Left hindlimb (tissue), 1 donor: ENCODE measurements around the gene KRT86.
"Not testable (repeated sequence)": the region's sequence is repeated elsewhere in the genome, so short reads cannot be mapped to it uniquely, and the experiment has no call there.

Source experiments
- DNase-seq: peaks from one replicate; pipeline ENCODE4 v3.0.0-alpha.2; 2018

KRT86 gene

DNA sequence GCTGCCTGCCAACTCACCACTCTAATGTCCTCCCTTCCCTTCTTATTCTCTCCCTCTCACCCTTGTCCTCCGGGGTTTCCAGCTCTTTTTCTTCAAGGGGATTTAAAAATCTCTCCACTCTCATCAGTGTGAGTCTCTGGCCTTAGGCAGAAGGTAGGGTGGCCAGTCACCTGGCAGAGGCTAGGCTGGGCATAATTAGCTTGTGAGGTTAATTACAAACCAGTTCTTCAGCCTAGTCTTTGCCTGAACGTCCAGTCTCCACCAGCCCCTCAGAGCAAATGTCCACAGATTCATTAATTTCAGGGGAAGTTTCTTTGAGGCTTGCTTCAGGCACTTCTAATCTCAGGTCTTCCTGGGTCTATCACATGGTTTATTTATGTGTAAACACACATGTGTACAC is 34.7 kb upstream of the KRT86 start:
- DNase-seq: no peak

DNA sequence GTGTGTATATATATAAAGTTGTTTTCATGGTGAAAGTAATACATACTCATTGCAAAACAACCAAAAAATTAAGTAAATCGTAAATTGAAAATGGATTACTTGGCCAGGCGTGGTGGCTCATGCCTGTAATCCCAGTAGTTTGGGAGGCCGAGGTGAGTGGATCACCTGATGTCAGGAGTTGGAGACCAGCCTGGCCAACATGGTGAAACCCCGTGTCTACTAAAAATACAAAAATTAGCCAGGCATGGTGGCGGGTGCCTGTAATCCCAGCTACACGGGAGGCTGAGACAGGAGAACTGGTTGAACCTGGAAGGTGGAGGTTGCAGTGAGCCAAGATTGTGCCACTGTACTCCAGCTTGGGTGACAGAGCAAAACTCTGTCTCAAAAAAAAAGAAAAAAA is 34.2 kb upstream of the KRT86 start:
- DNase-seq: not testable (repeated sequence)

GRCh38 chr12:52241205-52241842 is 33.1 kb upstream of the KRT86 start:
- no peak for DNase-seq

DNA sequence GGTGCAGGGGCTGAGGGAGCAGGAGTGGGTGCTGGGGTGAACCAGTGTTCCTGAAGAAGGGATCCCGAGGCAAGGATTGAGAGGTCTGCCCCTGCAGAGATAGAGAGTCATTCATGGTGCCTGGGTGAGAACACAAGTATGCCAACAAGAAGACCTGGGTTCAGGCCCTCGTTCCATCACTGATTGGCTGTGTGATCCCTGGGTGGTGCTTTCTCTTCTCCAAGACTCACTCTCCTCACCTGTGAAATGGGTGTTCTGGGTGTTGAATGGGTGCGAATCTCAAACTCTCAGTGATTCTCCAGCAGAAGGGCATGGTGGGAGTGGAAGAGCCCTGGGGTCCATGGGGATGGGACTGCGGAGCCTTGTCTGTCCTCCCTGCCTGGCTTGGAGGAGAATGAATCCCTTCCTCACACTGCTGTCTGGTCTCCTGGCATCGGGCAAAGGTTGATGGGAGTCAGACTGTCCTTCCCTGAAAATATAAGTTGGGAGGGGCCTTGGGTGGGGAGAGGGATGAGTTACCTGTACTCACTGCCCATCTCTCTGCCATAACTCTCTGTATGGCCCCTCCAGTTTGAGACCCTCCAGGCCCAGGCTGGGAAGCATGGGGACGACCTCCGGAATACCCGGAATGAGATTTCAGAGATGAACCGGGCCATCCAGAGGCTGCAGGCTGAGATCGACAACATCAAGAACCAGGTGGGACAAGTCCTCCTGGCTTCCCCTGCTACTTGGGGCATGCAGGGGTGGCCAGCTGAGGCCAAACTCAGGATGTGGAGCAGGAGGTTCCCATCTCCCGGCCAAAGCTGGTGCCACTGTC is 31.8 kb upstream of the KRT86 start:
- no peak for DNase-seq

GRCh38 chr12:52243259-52243855 is 31.1 kb upstream of the KRT86 start:
- no peak for DNase-seq

- peak; percentile 41 for DNase-seq
Measured at GRCh38 chr12:52243856-52244614, 30.4 kb upstream of the KRT86 start.

GRCh38 chr12:52244615-52244994 is 29.8 kb upstream of the KRT86 start:
- DNase-seq: no peak

DNA sequence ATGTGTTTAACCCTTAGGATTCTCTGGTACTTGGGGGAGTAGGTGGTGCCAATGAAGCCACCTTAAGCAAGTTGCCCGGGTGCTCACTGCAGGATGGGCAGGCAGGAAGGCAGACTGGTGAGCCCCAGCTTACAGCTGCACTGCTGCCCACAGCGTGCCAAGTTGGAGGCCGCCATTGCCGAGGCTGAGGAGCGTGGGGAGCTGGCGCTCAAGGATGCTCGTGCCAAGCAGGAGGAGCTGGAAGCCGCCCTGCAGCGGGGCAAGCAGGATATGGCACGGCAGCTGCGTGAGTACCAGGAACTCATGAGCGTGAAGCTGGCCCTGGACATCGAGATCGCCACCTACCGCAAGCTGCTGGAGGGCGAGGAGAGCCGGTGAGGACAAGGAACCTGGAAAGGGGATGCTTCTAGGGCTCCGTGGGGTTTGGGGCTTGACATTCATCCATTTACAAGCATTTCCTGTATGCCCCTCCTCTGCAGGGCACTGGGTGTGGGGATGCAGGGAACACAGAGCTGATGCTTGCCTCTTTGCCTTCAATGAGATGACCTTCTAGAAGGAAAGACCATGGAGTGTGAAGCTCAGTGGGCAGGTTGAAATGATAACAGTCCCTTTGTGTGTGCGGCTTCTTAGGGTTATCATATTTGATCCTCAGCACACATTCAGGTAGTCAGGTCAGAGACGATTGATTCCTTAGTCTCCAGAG is 29.0 kb upstream of the KRT86 start:
- DNase-seq: no peak

- DNase-seq: no peak
Measured at GRCh38 chr12:52245962-52246569, 28.4 kb upstream of the KRT86 start.

- no peak for DNase-seq
Measured at GRCh38 chr12:52246720-52247621, 27.5 kb upstream of the KRT86 start.

DNA sequence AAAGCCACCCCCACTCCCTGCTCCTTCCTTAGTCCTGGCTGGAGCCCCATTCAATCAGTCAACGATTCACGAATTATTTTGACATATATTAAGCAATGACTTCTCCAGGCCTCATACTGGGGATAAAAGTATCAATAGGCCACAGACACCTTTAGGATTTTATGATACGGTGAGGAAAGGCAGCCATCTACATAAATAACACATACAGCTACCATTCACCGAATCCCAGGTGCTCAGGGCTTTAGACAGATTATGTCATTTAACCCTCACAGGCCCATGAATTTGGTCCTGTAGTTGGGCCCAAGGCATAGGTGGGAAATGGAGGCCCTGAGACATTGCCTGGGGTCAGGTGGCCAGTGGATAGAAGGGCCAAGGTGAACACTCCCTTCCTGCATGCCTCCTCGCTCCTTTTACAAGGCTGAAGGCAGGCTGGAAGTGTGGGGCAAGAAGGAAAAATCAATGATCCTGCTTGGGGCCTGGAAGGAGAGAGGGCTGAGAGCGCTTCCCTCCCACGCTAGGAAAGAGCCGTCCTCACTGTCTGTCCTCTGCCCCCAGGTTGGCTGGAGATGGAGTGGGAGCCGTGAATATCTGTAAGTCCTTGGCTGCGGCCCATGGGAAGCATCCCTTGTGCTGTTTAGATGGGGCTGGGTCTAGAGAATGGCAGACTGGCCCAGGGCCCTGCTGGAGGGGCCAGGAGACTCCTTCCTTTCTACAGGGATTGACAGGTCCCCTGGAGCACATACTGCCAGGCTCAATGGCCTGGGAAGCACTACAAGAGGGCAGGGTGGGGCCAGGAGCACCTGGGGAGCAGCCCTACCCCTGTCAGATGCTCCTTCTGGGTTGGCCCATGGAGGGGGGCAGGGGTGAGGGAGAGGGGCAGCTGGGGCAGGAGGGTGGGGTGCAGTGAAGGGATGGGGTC is 26.6 kb upstream of the KRT86 start:
- no peak for DNase-seq

GRCh38 chr12:52248541-52249461 is 25.6 kb upstream of the KRT86 start:
- peak; percentile 57 for DNase-seq

DNA sequence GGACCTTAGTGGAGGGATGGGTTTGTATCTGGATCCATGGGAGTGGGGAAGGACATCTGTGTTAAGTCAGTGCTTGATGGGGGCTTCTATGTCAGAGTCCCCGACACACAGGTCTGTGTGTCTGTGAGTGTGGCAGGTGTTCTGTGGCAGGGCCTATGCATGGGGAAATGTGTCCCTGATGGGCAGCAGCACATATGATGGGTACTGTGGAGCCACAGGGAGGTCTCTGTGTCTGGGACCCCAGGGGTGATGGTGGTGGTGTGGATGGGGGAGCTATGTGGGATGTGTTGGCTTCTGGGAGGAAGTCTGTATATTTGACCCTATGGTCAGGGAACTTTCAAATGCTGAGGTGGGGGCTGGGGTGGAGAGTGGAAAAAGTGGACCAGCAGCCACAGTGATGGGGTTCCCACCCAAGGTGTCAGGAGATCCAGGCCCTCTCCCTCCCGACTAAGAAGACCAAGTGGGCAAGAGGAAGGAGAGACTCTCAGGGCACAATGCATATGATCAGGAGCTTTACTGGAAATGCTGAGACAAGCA is 24.9 kb upstream of the KRT86 start:
- no peak for DNase-seq

- DNase-seq: no peak
Measured at GRCh38 chr12:52250048-52250990, 24.1 kb upstream of the KRT86 start.

DNA sequence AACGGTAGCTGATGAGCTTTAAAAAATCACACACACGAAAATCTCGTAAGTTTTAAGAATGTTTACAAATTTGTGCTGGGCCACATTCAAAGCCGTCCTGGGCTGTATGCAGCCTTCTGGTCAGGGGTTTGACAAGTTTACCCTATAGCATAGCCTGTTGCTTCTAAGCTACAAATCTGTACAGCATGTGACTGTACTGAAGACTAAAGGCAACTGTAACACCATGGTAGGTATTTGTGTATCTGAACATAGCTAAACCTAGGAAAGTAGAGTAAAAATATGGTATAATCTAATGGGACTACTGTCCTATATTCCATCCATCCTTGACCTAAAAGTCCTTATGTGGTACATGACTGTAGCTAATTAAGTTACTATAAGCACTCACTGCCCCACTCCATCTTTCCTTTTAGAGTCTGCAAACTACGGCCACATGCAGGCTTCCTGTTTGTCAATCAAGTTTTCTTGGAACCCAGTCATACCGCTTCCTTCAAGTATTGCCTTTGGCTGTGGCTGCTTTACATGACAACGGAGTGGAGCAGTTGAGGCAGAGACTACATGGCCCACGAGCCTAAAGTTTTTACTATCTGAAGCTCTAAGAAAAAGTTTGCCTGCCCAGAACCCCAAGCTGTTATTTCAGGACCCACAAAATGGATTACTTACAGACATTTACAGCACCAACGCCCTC is 22.9 kb upstream of the KRT86 start:
- no peak for DNase-seq

DNA sequence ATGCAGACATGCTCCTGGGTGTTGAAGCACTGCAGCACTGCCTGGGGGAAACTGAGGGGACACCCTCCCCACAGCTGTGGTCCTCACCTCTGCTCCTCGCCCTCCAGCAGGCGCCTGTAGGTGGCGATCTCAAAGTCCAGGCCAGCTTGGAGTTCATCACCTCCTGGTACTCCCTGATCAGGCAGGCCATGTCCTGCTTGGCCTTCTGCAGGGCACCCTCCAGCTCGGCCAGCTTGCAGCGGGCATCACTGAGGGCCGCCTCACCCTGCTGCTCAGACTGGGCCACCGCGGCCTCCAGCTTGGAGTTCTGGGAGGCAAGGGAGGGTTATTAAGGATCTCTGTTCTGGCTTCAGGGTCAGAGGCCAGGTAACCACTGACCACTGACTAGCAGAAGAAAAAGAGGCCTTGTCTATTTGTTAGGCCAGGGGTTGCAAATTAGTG is 22.2 kb upstream of the KRT86 start:
- not testable (repeated sequence) for DNase-seq
